Muscle layer of duodenum (tissue), 2 donors: ENCODE results near the gene APOO.
"Not testable (repeated sequence)": the region's sequence is repeated elsewhere in the genome, so short reads cannot be mapped to it uniquely, and the experiment has no call there.

Source experiments
- H3K27ac ChIP-seq: one replicate; pipeline ENCODE4 v1.7.0; 2013; ENCODE audit warnings: mild to moderate bottlenecking, low read length
- H3K27me3 ChIP-seq: one replicate; pipeline ENCODE4 v1.7.0; 2013; ENCODE audit warnings: low read depth, mild to moderate bottlenecking, control low read depth, low read length
- H3K36me3 ChIP-seq, 2 donors: one replicate each; pipeline ENCODE4 v1.7.0; 2013; ENCODE audit warnings: low read length in 2 of 2, control low read depth in 1 of 2, mild to moderate bottlenecking in 1 of 2; ENCODE audit not compliant: insufficient read depth in 2 of 2, control insufficient read depth in 1 of 2
- H3K4me1 ChIP-seq, 2 donors: one replicate each; pipeline ENCODE4 v1.7.0; 2013; ENCODE audit warnings: low read length in 2 of 2, mild to moderate bottlenecking in 2 of 2, control low read depth in 1 of 2, moderate library complexity in 1 of 2; ENCODE audit not compliant: insufficient read depth in 2 of 2, control insufficient read depth in 1 of 2
- H3K4me3 ChIP-seq, 2 donors: one replicate each; pipeline ENCODE4 v1.7.0; 2013; ENCODE audit warnings: low read length in 2 of 2, low read depth in 1 of 2, mild to moderate bottlenecking in 1 of 2
- H3K9me3 ChIP-seq, 2 donors: one replicate each; pipeline ENCODE4 v1.7.0; 2013; ENCODE audit warnings: low read length in 2 of 2, control low read depth in 1 of 2, mild to moderate bottlenecking in 1 of 2; ENCODE audit not compliant: control insufficient read depth in 1 of 2
- donor health status: healthy.

The APOO gene

GRCh38 chrX:23884427-23885024, 23.2 kb downstream of the APOO start:
- H3K4me1 ChIP-seq: peaks cover 0 to 2% of the 10 kb centered on the region in 2 donors
- no peaks in the 10 kb centered on the region for H3K27me3 ChIP-seq
- H3K9me3 ChIP-seq: no peaks in the 10 kb centered on the region
- no peak overlapping the region for H3K27ac ChIP-seq
- no peak overlapping the region for H3K4me3 ChIP-seq
- no peaks in the 10 kb centered on the region for H3K36me3 ChIP-seq

- no peak overlapping the region for H3K27ac ChIP-seq
- no peaks in the 10 kb centered on the region for H3K9me3 ChIP-seq
- H3K4me1 ChIP-seq: peaks cover 0 to 3% of the 10 kb centered on the region in 2 donors
- no peaks in the 10 kb centered on the region for H3K27me3 ChIP-seq
- no peaks in the 10 kb centered on the region for H3K36me3 ChIP-seq
- H3K4me3 ChIP-seq: no peak overlapping the region
Measured at GRCh38 chrX:23883737-23884354, 23.9 kb downstream of the APOO start.

GRCh38 chrX:23879380-23880090, 28.2 kb downstream of the APOO start:
- Histone ChIP-seq H3K9me3 (no peaks in the 10 kb centered on the region), H3K27me3 (no peaks in the 10 kb centered on the region), H3K4me3 (no peak overlapping the region), H3K4me1 (peaks cover 0 to 3% of the 10 kb centered on the region in 2 donors), H3K27ac (no peak overlapping the region), H3K36me3 (no peaks in the 10 kb centered on the region)

GRCh38 chrX:23871905-23872546, 35.7 kb downstream of the APOO start:
- Histone ChIP-seq H3K27me3 (no peaks in the 10 kb centered on the region), H3K4me3 (no peak overlapping the region), H3K4me1 (no peaks in the 10 kb centered on the region), H3K9me3 (no peaks in the 10 kb centered on the region), H3K36me3 (no peaks in the 10 kb centered on the region), H3K27ac (no peak overlapping the region)

GRCh38 chrX:23870041-23870440, 37.7 kb downstream of the APOO start:
- Histone ChIP-seq H3K4me1 (no peaks in the 10 kb centered on the region), H3K27me3 (no peaks in the 10 kb centered on the region), H3K36me3 (no peaks in the 10 kb centered on the region), H3K4me3 (no peak overlapping the region), H3K9me3 (no peaks in the 10 kb centered on the region), H3K27ac (no peak overlapping the region)

GRCh38 chrX:23864742-23865326, 42.9 kb downstream of the APOO start:
- Histone ChIP-seq H3K36me3 (no peaks in the 10 kb centered on the region), H3K9me3 (no peaks in the 10 kb centered on the region), H3K4me3 (no peak overlapping the region), H3K27me3 (no peaks in the 10 kb centered on the region), H3K27ac (no peak overlapping the region), H3K4me1 (no peaks in the 10 kb centered on the region)

GRCh38 chrX:23861952-23862351, 45.8 kb downstream of the APOO start:
- not testable (repeated sequence) for H3K36me3 ChIP-seq, H3K4me3 ChIP-seq, H3K27me3 ChIP-seq, H3K27ac ChIP-seq, H3K9me3 ChIP-seq, H3K4me1 ChIP-seq

- Histone ChIP-seq H3K9me3 (no peaks in the 10 kb centered on the region), H3K27ac (no peak overlapping the region), H3K36me3 (no peaks in the 10 kb centered on the region), H3K4me1 (no peaks in the 10 kb centered on the region), H3K27me3 (no peaks in the 10 kb centered on the region), H3K4me3 (no peak overlapping the region)
Measured at GRCh38 chrX:23861215-23861896, 46.4 kb downstream of the APOO start.

GRCh38 chrX:23859238-23859637, 48.5 kb downstream of the APOO start:
- H3K36me3 ChIP-seq, H3K27me3 ChIP-seq, H3K9me3 ChIP-seq, H3K4me3 ChIP-seq, H3K27ac ChIP-seq, H3K4me1 ChIP-seq: not testable (repeated sequence)

- no peak overlapping the region for H3K27ac ChIP-seq
- H3K4me1 ChIP-seq: no peaks in the 10 kb centered on the region
Measured at GRCh38 chrX:23857935-23858334, 49.8 kb downstream of the APOO start.

GRCh38 chrX:23857363-23857762, 50.4 kb downstream of the APOO start:
- Histone ChIP-seq H3K27ac (no peak overlapping the region), H3K36me3 (no peaks in the 10 kb centered on the region), H3K4me1 (no peaks in the 10 kb centered on the region), H3K4me3 (no peak overlapping the region), H3K9me3 (no peaks in the 10 kb centered on the region), H3K27me3 (no peaks in the 10 kb centered on the region)

More at GRCh38 chrX:23857935-23858334, 49.8 kb downstream of the APOO start:
- Histone ChIP-seq H3K4me3 (no peak overlapping the region), H3K36me3 (no peaks in the 10 kb centered on the region), H3K27me3 (no peaks in the 10 kb centered on the region), H3K9me3 (no peaks in the 10 kb centered on the region)
